Naive thymus-derived CD4-positive, alpha-beta T cell (primary cell): ENCODE data around the gene HEATR5A. TPM values are rescaled to one million over a fixed set of nuclear protein-coding genes. Genes with fewer than 3 reads are reported as not detected.
"Not testable (repeated sequence)": the region's sequence is repeated elsewhere in the genome, so short reads cannot be mapped to it uniquely, and the experiment has no call there.

Experiments used
- ATAC-seq: fragments of 150-1000 bp; cut with Tn5 transposase; 2 replicates; pipeline ENCODE4 v1.10.0; 2021; ENCODE audit warnings: mild to moderate bottlenecking, moderate library complexity
- CTCF ChIA-PET: fragments of 350-600 bp; sonication (Branson Sonifier 250); formaldehyde crosslinking; loops from one replicate; lab custom pipeline; 2021; ENCODE audit warnings: antibody characterized with exemption; lab: Charles Lee
- POLR2A ChIA-PET: fragments of 350-600 bp; sonication (Branson Sonifier 250); formaldehyde crosslinking; loops from one replicate; lab custom pipeline; 2021; ENCODE audit warnings: antibody characterized with exemption, inconsistent platforms; lab: Charles Lee
- DNase-seq, 9 donors: peaks; one replicate each; pipeline versions ENCODE4 v3.0.0 to v3.0.0-alpha.2; 2020 to 2022; ENCODE audit warnings: mixed read lengths in 1 of 9
- H3K27ac ChIP-seq: one replicate; pipeline ENCODE4 v1.7.0; 2013; ENCODE audit warnings: mild to moderate bottlenecking, low read depth, low read length, moderate library complexity
- H3K27me3 ChIP-seq, 2 donors: one replicate each; pipeline ENCODE4 v1.7.0; 2013; ENCODE audit warnings: low read length in 2 of 2, mild to moderate bottlenecking in 2 of 2, moderate library complexity in 2 of 2; ENCODE audit not compliant: control insufficient read depth in 2 of 2, insufficient read depth in 2 of 2
- H3K36me3 ChIP-seq, 3 experiments: 1 replicate in 2 of 3; 2 replicates in 1 of 3; pipeline ENCODE4 v1.7.0; 2013; ENCODE audit warnings: low read length in 3 of 3, mild to moderate bottlenecking in 3 of 3, moderate library complexity in 1 of 3; ENCODE audit not compliant: insufficient read depth in 3 of 3, control insufficient read depth in 2 of 3
- H3K4me1 ChIP-seq, 2 donors: one replicate each; pipeline ENCODE4 v1.7.0; 2013; ENCODE audit warnings: low read length in 2 of 2, mild to moderate bottlenecking in 2 of 2, moderate library complexity in 1 of 2; ENCODE audit not compliant: control insufficient read depth in 2 of 2, insufficient read depth in 2 of 2
- H3K4me3 ChIP-seq: 2 replicates; pipeline ENCODE4 v1.7.0; 2013; ENCODE audit warnings: mild to moderate bottlenecking, low read length
- H3K9me3 ChIP-seq, 3 experiments: 1 replicate in 2 of 3; 2 replicates in 1 of 3; pipeline ENCODE4 v1.7.0; 2013; ENCODE audit warnings: low read length in 3 of 3; ENCODE audit not compliant: control insufficient read depth in 2 of 3
- H3K27ac Mint-ChIP-seq, 9 donors: one replicate each; pipeline ENCODE4 v1.8.0; 2020 to 2022; ENCODE audit warnings: mixed read lengths in 9 of 9, mild to moderate bottlenecking in 8 of 9, moderate library complexity in 5 of 9, inconsistent platforms in 2 of 9
- H3K27me3 Mint-ChIP-seq, 5 donors: one replicate each; pipeline ENCODE4 v1.8.0; 2021 to 2022; ENCODE audit warnings: mixed read lengths in 5 of 5, mild to moderate bottlenecking in 1 of 5
- H3K36me3 Mint-ChIP-seq, 5 donors: one replicate each; pipeline ENCODE4 v1.8.0; 2020 to 2022; ENCODE audit warnings: mixed read lengths in 5 of 5, mild to moderate bottlenecking in 3 of 5, inconsistent platforms in 1 of 5
- H3K4me1 Mint-ChIP-seq, 7 donors: one replicate each; pipeline ENCODE4 v1.8.0; 2020 to 2022; ENCODE audit warnings: mixed read lengths in 7 of 7, mild to moderate bottlenecking in 3 of 7, inconsistent platforms in 1 of 7
- H3K4me3 Mint-ChIP-seq, 10 donors: one replicate each; pipeline ENCODE4 v1.8.0; 2020 to 2022; ENCODE audit warnings: mild to moderate bottlenecking in 10 of 10, mixed read lengths in 10 of 10, moderate library complexity in 6 of 10, inconsistent platforms in 2 of 10
- H3K9me3 Mint-ChIP-seq, 11 donors: one replicate each; pipeline ENCODE4 v1.8.0; 2020 to 2022; ENCODE audit warnings: mixed read lengths in 11 of 11, mild to moderate bottlenecking in 4 of 11, inconsistent platforms in 1 of 11, moderate library complexity in 1 of 11
- intact Hi-C, 2 donors: fragments of 100-400 bp; cut with micrococcal nuclease; formaldehyde crosslinking; loops; one replicate each; pipeline ENCODE4 v1.15.1; 2023
- polyA plus RNA-seq, 2 donors: library from polyadenylated mRNA; unstranded; fragments of 300-500 nt; fragmentation: Illumina TruSeq; gene quantifications; one replicate each; pipeline ENCODE4 v1.2.3, GENCODE V29; 2021
- total RNA-seq, 6 experiments: library from RNA in 5 of 6; stranded (reverse) in 5 of 6; gene quantifications; 1 replicate in 5 of 6; 2 replicates in 1 of 6; pipeline ENCODE4 v1.2.3 and lab custom pipeline; 2021 to 2026

HEATR5A gene
- 10 to 100 TPM in 4 of 5 experiments, 1 to 10 TPM in 1; 7.7 to 14.4 (median 13.2) TPM for total RNA-seq
- 1 to 10 TPM; 5.6 to 6.9 TPM for polyA plus RNA-seq
- total RNA-seq (lab: John Stamatoyannopoulos, UW), result 7.5 reads per million, percentile 31 among the genes with 10 or more reads in this experiment

- Mint-ChIP-seq H3K36me3 (peaks cover 0 to 4% (median 0%) of the 10 kb centered on the region in 5 donors), H3K27me3 (peaks cover 0 to 7% (median 0%) of the 10 kb centered on the region in 5 donors), H3K4me1 (peaks cover 20 to 35% (median 25%) of the 10 kb centered on the region in 7 donors), H3K4me3 (peak within 1 kb of the TSS; percentile 94 to 99 (median 98)), H3K9me3 (no peaks in the 10 kb centered on the region), H3K27ac (peak within 1 kb of the TSS; percentile 82 to 97 (median 92))
- peak within 1 kb of the TSS; percentile 83 for H3K27ac ChIP-seq
- intact Hi-C loops, result loop anchor here (1.0 to 10.0 kb wide), 12 partner anchors 37 to 866 kb away; partner anchors contain the start of genes DTD2 (in 2 of the 2), G2E3 (in 2 of the 2), NUBPL (in 2 of the 2) and SCFD1 (in 2 of the 2)
- H3K4me1 ChIP-seq, result peaks cover 6 to 8% of the 10 kb centered on the region in 2 donors
- peak within 1 kb of the TSS; percentile 99 for H3K4me3 ChIP-seq
- ChIA-PET CTCF (interaction anchor here (0.9 to 1.4 kb wide), 3 partner anchors 19 to 37 kb away, joined by 3 to 5 read pairs (median 4); partner anchors contain the start of gene DTD2), POLR2A (interaction anchor here (0.8 to 2.8 kb wide), 11 partner anchors 12 to 797 kb away, joined by 3 to 20 read pairs (median 4); partner anchors contain the start of genes ARHGAP5, DTD2, HECTD1 and RNU6-8)
- DNase-seq (peak; percentile 84 to 93 (median 90)), ATAC-seq (peak; percentile 99)
- no peaks in the 10 kb centered on the region for H3K27me3 ChIP-seq
- H3K36me3 ChIP-seq, result peaks cover 0 to 6% (median 0%) of the 10 kb centered on the region in 3 experiments
- H3K9me3 ChIP-seq, result no peaks in the 10 kb centered on the region
Measured at GRCh38 chr14:31420319-31421111, at the start of gene HEATR5A. HEATR5A (minus strand) TSS chr14:31420550; CDS start chr14:31402975, 17,575 bp downstream.

- CTCF ChIA-PET, result no interaction called here
Measured at GRCh38 chr14:31466554-31466953, 46.2 kb upstream of the HEATR5A start.

GRCh38 chr14:31465111-31465510 lies 44.8 kb upstream of the HEATR5A start:
- intact Hi-C loops, result no loop called here

More at GRCh38 chr14:31466554-31466953, 46.2 kb upstream of the HEATR5A start:
- DNase-seq, result no peak
- ATAC-seq, result no peak
- intact Hi-C loops, result no loop called here
- Mint-ChIP-seq H3K36me3 (peaks cover 0 to 2% (median 0%) of the 10 kb centered on the region in 5 donors), H3K9me3 (peaks cover 0 to under 1% (median 0%) of the 10 kb centered on the region in 11 donors), H3K4me3 (no peak overlapping the region), H3K27ac (no peak overlapping the region), H3K4me1 (peaks cover 0 to 1% (median 0%) of the 10 kb centered on the region in 7 donors), H3K27me3 (peaks cover 0 to 2% (median 0%) of the 10 kb centered on the region in 5 donors)
- H3K4me3 ChIP-seq, result no peak overlapping the region
- no peaks in the 10 kb centered on the region for H3K36me3 ChIP-seq
- POLR2A ChIA-PET, result no interaction called here
- no peaks in the 10 kb centered on the region for H3K27me3 ChIP-seq
- no peaks in the 10 kb centered on the region for H3K4me1 ChIP-seq
- no peaks in the 10 kb centered on the region for H3K9me3 ChIP-seq
- H3K27ac ChIP-seq, result no peak overlapping the region

GRCh38 chr14:31462450-31462849 lies 42.1 kb upstream of the HEATR5A start:
- H3K4me3 Mint-ChIP-seq, CTCF ChIA-PET, H3K27me3 Mint-ChIP-seq, H3K27ac ChIP-seq, intact Hi-C loops, H3K4me1 ChIP-seq, H3K36me3 Mint-ChIP-seq, H3K9me3 Mint-ChIP-seq, H3K9me3 ChIP-seq, H3K27ac Mint-ChIP-seq, DNase-seq, ATAC-seq, H3K4me3 ChIP-seq, POLR2A ChIA-PET, H3K36me3 ChIP-seq, H3K27me3 ChIP-seq: not testable (repeated sequence)
- peaks cover 7 to 15% (median 14%) of the 10 kb centered on the region in 7 donors for H3K4me1 Mint-ChIP-seq

More at GRCh38 chr14:31465111-31465510, 44.8 kb upstream of the HEATR5A start:
- Mint-ChIP-seq H3K27me3 (peaks cover 0 to 5% (median 0%) of the 10 kb centered on the region in 5 donors), H3K4me1 (peaks cover 0 to 3% (median 0%) of the 10 kb centered on the region in 7 donors), H3K4me3 (no peak overlapping the region), H3K9me3 (no peaks in the 10 kb centered on the region), H3K36me3 (no peaks in the 10 kb centered on the region), H3K27ac (peak overlapping the region in 1 of 9 donors; percentile 3)
- ATAC-seq, result no peak
- ChIA-PET CTCF (no interaction called here), POLR2A (no interaction called here)
- no peaks in the 10 kb centered on the region for H3K9me3 ChIP-seq
- H3K36me3 ChIP-seq, result no peaks in the 10 kb centered on the region
- H3K4me1 ChIP-seq, result no peaks in the 10 kb centered on the region
- no peaks in the 10 kb centered on the region for H3K27me3 ChIP-seq
- DNase-seq, result no peak
- no peak overlapping the region for H3K4me3 ChIP-seq
- H3K27ac ChIP-seq, result no peak overlapping the region

- H3K4me1 Mint-ChIP-seq, result peaks cover 9 to 21% (median 19%) of the 10 kb centered on the region in 7 donors
- ATAC-seq (no peak), DNase-seq (no peak)
- H3K9me3 Mint-ChIP-seq, result no peaks in the 10 kb centered on the region
- ChIA-PET CTCF (no interaction called here), POLR2A (no interaction called here)
- intact Hi-C loops, result no loop called here
- Histone ChIP-seq H3K4me1 (peaks cover 6% of the 10 kb centered on the region in 2 donors), H3K27me3 (no peaks in the 10 kb centered on the region), H3K36me3 (peaks cover 0 to 6% (median 0%) of the 10 kb centered on the region in 3 experiments), H3K9me3 (no peaks in the 10 kb centered on the region), H3K4me3 (no peak overlapping the region), H3K27ac (no peak overlapping the region)
- H3K36me3 Mint-ChIP-seq, result no peaks in the 10 kb centered on the region
- H3K27me3 Mint-ChIP-seq, result peaks cover 0 to 5% (median 0%) of the 10 kb centered on the region in 5 donors
- H3K27ac Mint-ChIP-seq, result no peak overlapping the region
- no peak overlapping the region for H3K4me3 Mint-ChIP-seq
Measured at GRCh38 chr14:31461545-31461944, 41.2 kb upstream of the HEATR5A start.
